Pancreas (tissue), 10 donors: ENCODE measurements around the gene FOXO1. TPM values are rescaled to one million over a fixed set of nuclear protein-coding genes. Genes with fewer than 3 reads are reported as not detected.

Experiments
- ATAC-seq, 4 donors: fragments of 200-7000 bp; cut with Tn5 transposase; one replicate each; pipeline versions ENCODE4 v1.8.0 to v1.9.1; 2020; ENCODE audit warnings: mild to moderate bottlenecking in 4 of 4, moderate library complexity in 4 of 4
- DNase-seq, 6 donors: peaks; one replicate each; pipeline ENCODE4 v3.0.0-alpha.2; 2020
- FAIRE-seq: peaks from 2 replicates; lab custom pipeline; 2012; peaks lifted over from hg19 to GRCh38; lab: Jason Lieb, UNC
- H3K27ac ChIP-seq, 4 donors: fragments of 200-600 bp; sonication (generic); 1 replicate in 3 of 4; 2 replicates in 1 of 4; pipeline versions ENCODE4 v1.5.0 to v1.8.0; 2020
- H3K27me3 ChIP-seq, 4 donors: fragments of 200-600 bp; one replicate each; pipeline ENCODE4 v1.8.0; 2021
- H3K36me3 ChIP-seq, 3 donors: fragments of 200-600 bp; sonication (generic) in 1 of 3; one replicate each; pipeline versions ENCODE4 v1.5.0 to v1.8.0; 2020 to 2021
- H3K4me1 ChIP-seq, 3 donors: fragments of 200-600 bp; one replicate each; pipeline ENCODE4 v1.8.0; 2021
- H3K4me3 ChIP-seq, 4 donors: fragments of 200-600 bp; sonication (generic) in 2 of 4; one replicate each; pipeline versions ENCODE4 v1.5.0 to v1.8.0; 2020 to 2021
- H3K9me3 ChIP-seq, 4 donors: fragments of 200-600 bp; one replicate each; pipeline ENCODE4 v1.8.0; 2021
- WGBS, 2 donors: extraction: QIAGEN DNeasy Blood & Tissue Kit; methylation state at CpG; one replicate each; pipeline ENCODE4 v1.1.7; 2013; 5-methylcytosine and 5-hydroxymethylcytosine counted together
- intact Hi-C, 3 donors: fragments of 100-400 bp; cut with DNase I; formaldehyde crosslinking; loops; one replicate each; pipeline versions ENCODE4 v1.11.1 to v1.14.2; 2022
- polyA plus RNA-seq, 2 donors: library from polyadenylated mRNA; stranded (reverse); fragments of 200-250 nt; gene quantifications; one replicate each; pipeline ENCODE4 v1.2.3, GENCODE V29; 2013
- total RNA-seq, 6 donors: library from RNA; stranded (reverse); fragmentation: NEBNext Ultra II Directional in 4 of 6; extraction: Animal tissue kit (Norgen Biotek cat#: 25700) in 4 of 6; gene quantifications; one replicate each; pipeline versions ENCODE4 v1.2.1 to v1.2.4, GENCODE V29; 2021 to 2023
- TF ChIP-seq, protein P1 (sequence below), 4 donors: fragments of 200-600 bp; sonication (generic) in 3 of 4; IDR thresholded peaks; one replicate each; pipeline versions ENCODE4 v1.5.0 to v1.8.0; 2021; ENCODE audit warnings: antibody characterized with exemption in 4 of 4
- donor health status: healthy with polysubstance abuse.
- donor health status: DM: no; HTN: no; CAD: no; lungs with moderate emphysema.
- donor health status: DM: no; HTN: no; CAD: no.
- donor health status: control.
- donor health status: control.
- donor health status: Bipolar disorder and iron deficiency.
- donor health status: DM: yes; HTN: yes; CAD: no.
- donor health status: DM: no; HTN: no; CAD: no.
- donor health status: DM: no; HTN: no; CAD: no.
- donor health status: DM: yes; HTN: yes; CAD: no.

Gene FOXO1
- total and polyA plus RNA-seq, 8 donors: 3.8 to 21.9 (median 15.0) TPM

DNA sequence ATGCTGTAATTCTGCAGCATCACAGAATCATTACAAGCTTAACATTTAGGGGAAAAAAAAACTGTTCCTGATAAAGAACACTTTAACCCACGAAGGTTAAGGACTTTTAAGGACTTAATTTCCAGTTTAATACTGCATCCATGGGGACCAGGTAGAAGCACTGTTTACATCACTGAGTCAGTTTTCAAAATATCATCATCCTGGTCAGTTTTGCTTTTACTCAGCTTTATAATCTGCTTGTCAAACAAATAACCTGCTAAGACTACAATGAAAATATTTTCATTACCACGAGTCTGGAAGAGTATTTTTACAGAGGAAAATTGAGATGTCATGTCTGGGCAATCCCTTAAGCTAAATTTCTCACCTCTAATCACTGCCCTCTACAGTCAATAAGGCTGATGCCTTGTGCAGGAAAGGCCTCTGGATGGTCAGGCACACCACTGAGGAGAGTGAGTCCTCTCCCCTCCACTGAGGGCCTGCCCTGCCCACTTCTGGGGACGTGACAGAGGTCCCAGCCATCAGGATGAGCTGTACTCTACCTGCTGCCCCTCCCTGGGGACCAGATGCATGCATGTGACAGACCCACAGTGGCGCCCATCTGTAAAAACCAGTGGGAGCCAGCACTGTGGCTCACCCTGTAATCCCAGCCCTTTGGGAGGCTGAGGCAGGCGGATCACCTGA, 31.0 kb downstream of the FOXO1 start:
- DNase-seq (no peak), ATAC-seq (peak in 1 of 4 donors; percentile 10), FAIRE-seq (no peak)
- H3K9me3 ChIP-seq: no peaks in the 10 kb centered on the region
- H3K4me3 ChIP-seq: no peak overlapping the region
- TF ChIP-seq, protein P1, sequence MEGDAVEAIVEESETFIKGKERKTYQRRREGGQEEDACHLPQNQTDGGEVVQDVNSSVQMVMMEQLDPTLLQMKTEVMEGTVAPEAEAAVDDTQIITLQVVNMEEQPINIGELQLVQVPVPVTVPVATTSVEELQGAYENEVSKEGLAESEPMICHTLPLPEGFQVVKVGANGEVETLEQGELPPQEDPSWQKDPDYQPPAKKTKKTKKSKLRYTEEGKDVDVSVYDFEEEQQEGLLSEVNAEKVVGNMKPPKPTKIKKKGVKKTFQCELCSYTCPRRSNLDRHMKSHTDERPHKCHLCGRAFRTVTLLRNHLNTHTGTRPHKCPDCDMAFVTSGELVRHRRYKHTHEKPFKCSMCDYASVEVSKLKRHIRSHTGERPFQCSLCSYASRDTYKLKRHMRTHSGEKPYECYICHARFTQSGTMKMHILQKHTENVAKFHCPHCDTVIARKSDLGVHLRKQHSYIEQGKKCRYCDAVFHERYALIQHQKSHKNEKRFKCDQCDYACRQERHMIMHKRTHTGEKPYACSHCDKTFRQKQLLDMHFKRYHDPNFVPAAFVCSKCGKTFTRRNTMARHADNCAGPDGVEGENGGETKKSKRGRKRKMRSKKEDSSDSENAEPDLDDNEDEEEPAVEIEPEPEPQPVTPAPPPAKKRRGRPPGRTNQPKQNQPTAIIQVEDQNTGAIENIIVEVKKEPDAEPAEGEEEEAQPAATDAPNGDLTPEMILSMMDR (IDR thresholded peaks at IDR 0.05): no peak
- no peak overlapping the region for H3K27ac ChIP-seq
- H3K4me1 ChIP-seq: peaks cover 9 to 34% (median 14%) of the 10 kb centered on the region in 3 donors
- 57% methylated on average over 5 of the region's 5 CpGs for WGBS, 2 donors
- intact Hi-C loops: no loop called here
- no peaks in the 10 kb centered on the region for H3K36me3 ChIP-seq
- H3K27me3 ChIP-seq: no peaks in the 10 kb centered on the region

DNA sequence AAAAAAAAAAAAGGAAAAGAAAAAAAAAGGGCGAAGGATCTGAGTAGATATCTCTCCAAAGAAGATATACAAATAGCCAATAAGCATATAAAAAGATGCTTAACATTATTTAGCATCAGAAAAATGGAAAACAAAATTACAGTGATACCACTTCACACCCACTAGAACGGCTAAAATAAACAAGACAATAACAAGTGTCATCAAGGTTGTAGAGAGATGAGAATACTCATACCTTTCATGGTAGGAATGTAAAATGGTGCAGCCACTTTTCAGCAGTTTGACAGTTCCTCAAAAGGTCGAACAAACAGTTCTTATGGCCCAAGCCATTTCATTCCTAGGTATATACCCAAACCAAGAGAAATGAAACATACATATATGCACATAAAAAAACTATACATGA, 33.5 kb downstream of the FOXO1 start:
- FAIRE-seq (peak; percentile 17), ATAC-seq (no peak), DNase-seq (no peak)
- intact Hi-C loops: no loop called here
- peaks cover 0 to 20% (median 11%) of the 10 kb centered on the region in 3 donors for H3K4me1 ChIP-seq
- WGBS, 2 donors: 90 to 94% methylated on average over 3 of the region's 3 CpGs
- H3K27me3 ChIP-seq: no peaks in the 10 kb centered on the region
- no peaks in the 10 kb centered on the region for H3K9me3 ChIP-seq
- no peaks in the 10 kb centered on the region for H3K36me3 ChIP-seq
- peak overlapping the region in 1 of 4 donors; percentile 19 for H3K27ac ChIP-seq
- no peak overlapping the region for H3K4me3 ChIP-seq
- TF ChIP-seq, protein P1 (IDR thresholded peaks at IDR 0.05): no peak

- Histone ChIP-seq H3K4me1 (peaks cover 0 to 14% (median 13%) of the 10 kb centered on the region in 3 donors), H3K36me3 (no peaks in the 10 kb centered on the region), H3K9me3 (no peaks in the 10 kb centered on the region), H3K27me3 (no peaks in the 10 kb centered on the region), H3K27ac (no peak overlapping the region), H3K4me3 (no peak overlapping the region)
- FAIRE-seq (no peak), ATAC-seq (no peak), DNase-seq (no peak)
- TF ChIP-seq, protein P1 (IDR thresholded peaks at IDR 0.05): no peak
- intact Hi-C loops: no loop called here
- WGBS, 2 donors: 67 to 70% methylated on average over 4 of the region's 4 CpGs
Measured at GRCh38 chr13:40631605-40632004, 34.8 kb downstream of the FOXO1 start.

- intact Hi-C loops: no loop called here
- Histone ChIP-seq H3K27me3 (no peaks in the 10 kb centered on the region), H3K4me1 (peaks cover 2 to 31% (median 15%) of the 10 kb centered on the region in 3 donors), H3K36me3 (no peaks in the 10 kb centered on the region), H3K4me3 (no peak overlapping the region), H3K27ac (no peak overlapping the region), H3K9me3 (no peaks in the 10 kb centered on the region)
- FAIRE-seq: no peak
- TF ChIP-seq, protein P1 (IDR thresholded peaks at IDR 0.05): no peak
- WGBS, 2 donors: 65 to 67% methylated on average over 3 of the region's 3 CpGs
- ATAC-seq: peak in 1 of 4 donors; percentile 44
- DNase-seq: no peak
Measured at GRCh38 chr13:40629678-40630384, 36.6 kb downstream of the FOXO1 start.
